Anterior cingulate cortex (tissue), 58 donors: ENCODE data around the gene TNIP3.

Source experiments
- DNase-seq, 58 donors: peaks; one replicate each; lab custom pipeline; 2025; lab: John Stamatoyannopoulos, UW

Gene TNIP3

DNA sequence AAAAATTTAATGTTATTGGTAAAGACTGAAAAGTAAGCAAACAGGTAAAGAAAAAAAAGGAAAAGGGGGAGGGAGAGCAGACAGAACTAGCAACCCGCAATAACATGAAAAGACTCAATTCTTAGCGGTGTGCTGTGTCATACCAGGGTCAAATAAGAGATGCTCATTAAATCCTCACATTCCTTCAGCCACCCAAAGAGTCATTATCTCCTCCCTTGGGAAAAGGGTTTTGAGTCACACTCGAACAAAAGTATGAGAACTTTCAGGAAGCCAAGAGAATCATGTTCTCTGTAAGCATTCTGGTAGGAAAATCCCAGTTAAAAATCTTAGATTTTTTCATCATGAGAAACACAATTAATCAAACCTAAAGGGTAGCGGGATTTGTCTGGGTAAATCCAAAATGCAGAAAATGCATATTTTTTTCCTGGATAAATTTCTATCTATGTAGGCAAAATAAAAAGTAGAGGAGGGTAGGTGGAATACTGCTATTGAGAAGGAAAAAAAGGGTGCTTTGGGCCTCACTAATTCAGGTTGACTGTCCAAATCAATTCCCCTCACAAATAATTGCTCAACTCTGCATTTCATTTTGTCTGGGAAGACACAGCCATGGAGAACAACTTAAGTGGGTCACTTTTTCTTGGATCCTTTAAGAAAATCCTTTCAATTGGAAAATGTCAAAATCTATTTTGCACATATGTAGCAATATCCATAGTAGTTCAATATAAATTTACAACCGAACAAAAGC, 23.2 kb downstream of the TNIP3 start:
- DNase-seq: no peak

- no peak for DNase-seq
These were observed 24.4 kb downstream of the TNIP3 start for GRCh38 chr4:121139533-121140222.

DNA sequence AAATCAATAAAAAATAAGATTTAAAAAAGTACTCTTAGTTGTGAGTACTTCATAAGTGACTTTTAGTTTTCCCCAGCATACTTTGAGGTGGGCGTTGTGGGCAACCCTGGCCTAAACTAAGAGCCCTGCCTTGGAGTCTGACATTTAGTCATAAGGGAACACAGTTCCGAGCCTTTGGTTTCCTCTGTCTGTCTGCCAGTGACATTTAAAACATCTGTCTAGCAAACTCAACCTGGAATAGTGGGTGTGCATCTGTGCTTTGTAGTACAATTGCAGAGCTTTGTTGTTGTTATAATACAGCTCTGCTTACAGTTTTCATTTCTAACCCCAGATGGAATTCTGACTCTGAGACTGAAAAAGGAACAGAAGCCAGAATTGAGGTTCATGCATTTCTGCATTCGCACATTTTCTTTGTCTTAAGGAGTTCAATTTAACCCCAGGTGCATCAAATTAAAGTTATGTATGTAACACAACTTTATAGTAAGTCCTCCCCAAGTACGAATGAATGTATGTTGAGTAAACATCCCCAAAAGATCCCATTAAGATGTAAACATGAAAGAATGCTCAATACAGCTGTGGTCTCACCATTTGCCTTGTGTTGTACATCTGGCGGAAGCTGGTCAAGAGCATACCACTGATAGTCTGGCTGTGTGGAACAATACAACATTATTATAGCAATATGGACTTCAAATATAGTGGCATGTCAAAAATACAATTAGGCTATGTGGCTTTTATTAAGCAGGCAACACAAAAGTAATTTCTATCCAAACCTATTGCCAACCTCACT, 25.9 kb downstream of the TNIP3 start:
- no peak for DNase-seq

DNA sequence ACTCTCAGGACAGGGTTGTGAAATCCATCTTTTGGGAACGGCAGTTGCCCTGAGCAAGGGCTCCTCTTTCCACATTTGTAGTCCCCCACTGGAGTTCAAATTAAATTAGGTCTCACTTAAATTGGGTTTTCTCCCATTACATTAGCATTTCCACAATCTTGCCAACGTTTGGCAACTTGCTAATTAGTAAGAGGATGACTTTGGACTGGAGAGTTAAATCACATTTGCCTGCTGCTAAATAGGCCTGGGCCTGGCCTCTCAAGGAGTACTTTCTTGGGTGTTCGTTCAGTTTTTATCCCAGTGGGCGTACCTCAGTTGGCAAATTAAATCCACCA, 33.8 kb downstream of the TNIP3 start:
- no peak for DNase-seq

DNA sequence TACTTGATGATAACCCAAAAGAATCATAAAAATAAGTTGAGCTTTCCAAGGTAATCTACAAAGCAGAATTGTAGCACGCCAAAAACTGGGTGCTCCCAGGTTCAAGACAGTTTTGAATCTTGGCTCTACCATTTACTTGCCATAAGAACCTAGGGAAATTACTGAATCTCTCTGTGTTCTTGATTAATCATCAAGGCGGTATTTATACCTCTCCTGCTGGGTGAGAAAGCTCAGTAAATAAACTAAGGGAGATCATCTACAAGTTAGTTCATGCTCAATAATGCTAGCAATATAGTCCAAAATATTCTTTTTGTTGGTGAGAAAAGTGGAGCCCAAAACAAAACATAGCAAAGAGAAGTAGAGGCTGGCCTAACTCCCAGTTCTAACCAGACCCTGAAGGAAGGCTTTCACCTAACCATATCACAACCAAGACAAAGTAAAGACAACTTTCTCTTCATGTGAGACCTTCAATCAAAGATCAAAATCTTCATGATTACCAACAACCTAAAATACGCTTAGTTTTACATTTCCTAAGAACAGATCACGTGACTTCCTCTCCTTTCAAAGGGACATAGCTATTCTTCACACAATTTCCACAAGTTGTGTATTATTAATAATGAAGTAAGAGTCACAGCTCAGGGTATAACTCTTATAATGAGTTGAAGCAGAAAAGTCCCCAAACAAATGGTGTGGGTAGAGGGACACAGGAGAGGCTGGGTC, 34.4 kb downstream of the TNIP3 start:
- no peak for DNase-seq

- no peak for DNase-seq
These were observed 37.0 kb downstream of the TNIP3 start for GRCh38 chr4:121127100-121127499.

GRCh38 chr4:121126449-121127006, 37.6 kb downstream of the TNIP3 start:
- no peak for DNase-seq

GRCh38 chr4:121125498-121125885, 38.6 kb downstream of the TNIP3 start:
- DNase-seq: no peak

DNA sequence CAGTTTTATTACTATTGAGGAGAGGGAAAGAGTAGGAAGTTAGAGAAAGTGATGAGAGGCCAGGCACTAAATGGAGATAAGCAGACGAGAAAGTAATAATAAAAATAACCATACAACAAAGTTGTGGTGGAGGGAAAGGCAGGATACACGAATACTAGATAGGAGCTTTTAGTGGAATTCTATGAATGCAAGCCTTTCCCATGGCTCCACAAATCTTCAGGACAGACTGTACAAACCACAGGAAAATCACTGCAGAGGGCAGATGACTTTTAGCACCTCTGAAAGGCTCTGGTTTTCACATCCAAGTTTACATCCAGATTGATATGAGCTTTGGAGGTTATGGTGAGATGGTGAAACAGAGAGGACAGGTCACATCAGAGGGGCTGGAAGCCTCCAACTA, 41.5 kb downstream of the TNIP3 start:
- DNase-seq: no peak

DNA sequence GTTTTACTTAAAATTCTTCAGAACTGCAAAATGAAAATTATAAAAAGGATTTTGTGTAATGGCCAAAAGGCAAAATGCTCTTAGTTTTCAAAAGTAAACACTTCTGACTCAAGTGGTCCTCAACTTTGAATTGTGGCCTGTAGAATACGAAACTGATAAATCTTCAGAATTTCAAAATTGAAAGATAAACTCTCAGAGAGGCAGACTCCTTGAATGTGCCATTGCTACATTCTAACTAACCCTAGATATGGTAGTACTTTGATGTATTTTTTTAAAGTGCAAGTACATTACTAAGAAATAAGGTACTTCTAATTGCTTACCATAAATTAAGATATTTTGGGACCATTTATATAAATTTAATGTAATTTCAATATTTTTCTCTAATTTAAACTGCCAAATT, 44.4 kb downstream of the TNIP3 start:
- DNase-seq: no peak

DNA sequence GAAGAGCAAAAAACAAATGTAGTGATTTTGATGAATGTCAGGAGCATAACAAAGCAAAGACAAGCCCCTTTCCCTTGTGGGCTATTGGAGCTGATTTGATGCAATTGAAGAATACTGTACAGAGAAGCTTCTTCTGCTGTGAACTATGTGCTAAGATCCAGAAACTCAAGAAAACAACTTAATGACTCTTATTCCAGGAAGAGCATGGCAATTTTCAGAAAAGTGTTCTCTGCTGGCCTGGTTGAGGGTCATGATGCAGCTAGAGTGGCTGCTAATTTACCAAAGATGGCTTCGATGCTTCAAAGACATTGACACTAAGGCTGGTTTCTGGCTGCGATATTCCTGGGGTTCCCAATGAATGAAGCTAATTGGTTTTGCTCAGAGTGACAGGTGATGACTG, 45.8 kb downstream of the TNIP3 start:
- DNase-seq: no peak

DNA sequence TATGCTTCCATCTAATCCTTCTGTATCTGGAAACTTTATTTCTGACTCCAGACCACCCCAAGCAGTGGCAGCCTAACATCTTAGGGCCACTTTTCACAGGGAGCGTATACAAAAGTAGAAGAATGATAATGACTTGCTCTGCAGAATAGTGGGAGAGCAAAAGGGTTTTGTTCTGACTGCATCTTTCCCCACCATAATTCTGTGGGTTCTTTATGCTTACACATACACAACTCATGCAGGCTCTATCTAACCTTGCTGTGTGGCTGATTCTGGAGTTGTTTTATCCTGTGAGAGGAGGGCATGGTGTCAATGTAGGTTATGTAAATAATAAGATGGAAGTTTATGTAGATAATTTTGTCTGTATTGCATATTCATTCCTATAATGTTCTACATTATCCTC, 49.4 kb downstream of the TNIP3 start:
- no peak for DNase-seq

- DNase-seq: no peak
These were observed 51.6 kb downstream of the TNIP3 start for GRCh38 chr4:121112530-121112929.

DNA sequence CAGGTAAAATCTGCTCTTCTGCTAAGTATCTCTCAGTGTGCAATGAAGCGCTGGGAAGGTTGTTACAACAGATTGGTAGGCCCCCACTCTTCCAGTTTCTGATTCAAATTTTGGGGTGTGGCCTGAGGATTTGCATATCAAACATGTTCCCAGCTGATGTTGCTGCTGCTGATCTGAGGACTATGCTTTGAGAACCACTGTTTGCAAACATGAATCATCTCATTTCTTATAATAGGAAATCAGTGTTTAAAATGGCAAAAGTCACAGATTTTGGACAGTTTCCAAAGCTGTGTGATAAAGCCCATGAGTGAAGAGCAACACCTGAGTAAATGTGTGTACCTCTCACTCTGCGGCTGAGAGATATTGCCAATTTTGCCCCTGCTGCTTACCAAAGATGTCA, 55.6 kb downstream of the TNIP3 start:
- DNase-seq: no peak

- no peak for DNase-seq
These were observed 56.6 kb downstream of the TNIP3 start for GRCh38 chr4:121107507-121107906.

DNA sequence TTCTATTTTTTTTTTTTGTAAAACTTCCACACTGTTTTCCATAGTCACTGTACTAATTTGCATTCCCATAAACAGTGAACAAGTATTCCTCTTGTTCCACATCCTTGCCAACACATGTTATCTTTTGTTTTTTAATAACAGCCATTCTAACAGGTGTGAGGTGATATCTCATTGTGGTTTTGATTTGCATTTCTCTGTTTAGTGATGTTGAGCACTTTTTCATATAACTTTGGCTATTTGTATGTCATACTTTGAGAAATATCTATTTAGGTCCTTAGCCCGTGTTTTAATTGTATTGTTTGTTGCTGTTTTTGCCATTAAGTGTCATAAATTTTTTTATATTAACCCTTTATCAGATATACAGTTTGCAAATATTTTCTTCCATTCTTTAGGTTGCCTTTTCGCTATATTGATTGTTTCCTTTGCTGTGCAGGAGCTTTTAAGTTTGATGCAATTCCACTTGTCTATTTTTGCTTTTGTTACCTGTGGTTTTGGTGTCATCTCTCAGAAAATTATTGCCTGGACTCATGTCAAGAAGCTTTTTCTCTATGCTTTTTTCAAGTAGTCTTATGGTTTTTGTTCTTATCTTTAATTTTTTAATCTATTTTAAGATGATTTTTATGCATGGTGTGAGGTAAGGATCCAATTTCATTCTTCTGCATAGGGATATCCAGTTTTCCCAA, 63.9 kb downstream of the TNIP3 start:
- no peak for DNase-seq

GRCh38 chr4:121098266-121098665, 65.9 kb downstream of the TNIP3 start:
- DNase-seq: no peak

DNA sequence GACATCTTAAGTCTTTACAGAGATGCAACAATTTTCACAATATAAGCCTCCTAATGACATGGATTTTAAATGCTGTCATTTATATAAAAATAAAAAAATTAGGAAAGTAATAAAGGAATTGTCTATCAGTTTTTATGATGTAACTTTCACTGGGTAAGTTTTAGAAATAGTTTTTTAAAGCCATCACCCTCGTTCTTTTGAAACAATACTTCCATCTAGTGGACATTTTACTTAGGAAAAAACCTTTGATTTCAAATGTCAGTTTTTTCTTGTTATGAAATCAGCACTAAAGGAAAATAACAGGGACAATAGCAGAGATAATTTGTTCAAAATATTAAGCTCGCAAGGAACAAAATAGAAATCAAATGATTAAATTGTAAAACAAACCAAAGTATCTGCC, 67.5 kb downstream of the TNIP3 start:
- no peak for DNase-seq

DNA sequence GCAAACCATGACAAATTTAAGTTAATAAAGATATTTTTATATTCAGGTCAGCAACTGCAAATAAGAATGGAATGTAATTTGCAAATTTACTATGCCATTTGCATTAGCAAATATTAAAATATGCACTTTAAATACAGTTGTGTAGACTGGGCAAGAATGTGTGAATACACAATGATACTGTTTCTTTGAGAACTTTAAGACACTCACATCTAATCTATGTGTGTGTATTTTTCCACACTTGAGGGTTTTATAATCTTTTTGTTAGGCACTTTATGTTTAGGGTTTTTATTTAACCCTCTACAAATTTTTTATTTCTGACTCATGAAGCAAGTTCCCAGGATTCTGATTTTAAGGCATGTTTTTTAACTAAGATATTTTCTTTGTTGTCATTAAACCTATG, 67.9 kb downstream of the TNIP3 start:
- no peak for DNase-seq

DNA sequence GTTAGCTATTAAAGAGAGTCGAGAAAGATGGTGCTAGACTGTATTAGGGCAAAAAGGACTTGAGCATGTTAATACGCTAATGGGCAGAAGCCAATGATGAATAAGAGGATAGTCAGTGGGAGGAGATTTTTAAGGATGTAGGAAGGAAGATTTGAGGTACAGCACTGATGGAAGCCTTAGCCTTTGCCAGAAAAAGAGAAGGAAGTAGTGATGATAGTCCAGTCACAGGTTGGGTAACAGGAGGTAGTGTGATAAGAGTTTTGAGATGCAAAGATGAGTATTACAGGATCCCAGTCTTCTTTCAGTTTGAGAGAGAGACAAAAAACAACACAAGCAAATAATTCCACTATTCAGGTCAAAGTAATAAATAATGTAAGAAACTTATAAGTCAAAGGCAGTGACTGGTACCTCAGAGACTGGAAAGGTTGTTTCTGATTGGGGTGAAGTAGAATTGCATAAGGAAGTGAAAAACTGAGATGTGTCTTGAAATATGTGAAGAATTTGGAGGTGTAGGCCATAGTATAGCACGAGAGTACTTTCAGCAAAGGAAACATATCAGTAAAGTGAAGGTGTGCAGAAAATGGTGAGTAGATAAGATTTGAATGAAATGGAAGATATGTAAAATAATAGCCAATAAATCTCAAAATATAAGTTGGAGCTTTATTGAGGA, 69.7 kb downstream of the TNIP3 start:
- DNase-seq: no peak
